ENCODE results near the gene ADCY2.

GRCh38 chr5:7576023-7576715 is 180.2 kb downstream of the ADCY2 start:
- no peak for TF ChIP-seq CTCF (IDR thresholded peaks at IDR 0.05)
- TF ChIP-seq POLR2AphosphoS5 (IDR thresholded peaks at IDR 0.05): no peak
- no peak for TF ChIP-seq POLR2A (IDR thresholded peaks at IDR 0.05)
- TF ChIP-seq EP300 (IDR thresholded peaks at IDR 0.05): no peak

Data from stomach (tissue), 4 donors.